ENCODE results near the gene DGCR2.

DNA sequence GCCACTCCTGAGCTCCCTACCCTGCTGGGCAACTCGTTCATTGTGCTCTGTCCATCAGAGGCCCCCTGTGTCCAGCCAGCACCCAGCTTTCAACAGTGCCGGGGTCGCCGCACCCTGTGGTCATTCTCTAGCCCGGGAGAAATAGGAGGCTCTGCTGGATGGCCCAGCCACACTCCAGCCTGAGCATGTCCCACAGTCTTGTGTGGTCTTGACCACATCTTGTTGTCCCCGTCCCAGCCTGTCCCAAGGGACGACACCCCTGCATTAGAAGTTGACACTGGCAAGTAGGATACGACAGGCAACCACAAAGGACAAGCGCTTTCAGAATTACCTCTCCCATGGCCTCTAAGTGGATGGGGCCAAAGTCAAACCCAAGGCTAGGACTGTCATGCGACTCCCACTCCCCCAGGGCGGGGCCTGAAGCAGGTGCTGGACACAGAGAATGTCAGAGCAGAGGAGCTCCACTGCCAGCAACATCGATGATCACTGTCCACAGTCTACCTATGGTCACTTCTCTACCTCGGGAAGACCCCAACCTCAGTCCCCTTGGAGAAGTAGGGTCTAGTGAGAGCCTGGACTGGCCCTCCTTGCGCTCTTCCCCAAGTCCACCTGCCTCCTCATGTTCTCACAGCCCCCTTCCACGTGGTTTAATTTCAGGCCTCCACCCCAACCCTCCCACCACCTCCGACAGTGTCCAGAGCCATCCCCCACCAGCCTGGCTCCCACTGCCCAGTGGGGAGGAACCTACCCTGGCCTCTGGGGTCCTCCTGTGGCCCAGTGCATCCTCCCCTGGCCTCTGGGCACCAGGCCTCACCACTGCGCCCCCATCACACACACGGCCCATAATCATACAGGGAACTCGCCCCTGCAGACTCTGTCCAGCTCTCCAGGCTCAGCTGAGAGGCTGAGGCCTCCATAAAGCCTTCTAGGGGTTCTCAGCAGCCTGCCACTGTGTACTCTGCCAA is 4.4 kb upstream of the DGCR2 start:
- TF ChIP-seq, protein P1, sequence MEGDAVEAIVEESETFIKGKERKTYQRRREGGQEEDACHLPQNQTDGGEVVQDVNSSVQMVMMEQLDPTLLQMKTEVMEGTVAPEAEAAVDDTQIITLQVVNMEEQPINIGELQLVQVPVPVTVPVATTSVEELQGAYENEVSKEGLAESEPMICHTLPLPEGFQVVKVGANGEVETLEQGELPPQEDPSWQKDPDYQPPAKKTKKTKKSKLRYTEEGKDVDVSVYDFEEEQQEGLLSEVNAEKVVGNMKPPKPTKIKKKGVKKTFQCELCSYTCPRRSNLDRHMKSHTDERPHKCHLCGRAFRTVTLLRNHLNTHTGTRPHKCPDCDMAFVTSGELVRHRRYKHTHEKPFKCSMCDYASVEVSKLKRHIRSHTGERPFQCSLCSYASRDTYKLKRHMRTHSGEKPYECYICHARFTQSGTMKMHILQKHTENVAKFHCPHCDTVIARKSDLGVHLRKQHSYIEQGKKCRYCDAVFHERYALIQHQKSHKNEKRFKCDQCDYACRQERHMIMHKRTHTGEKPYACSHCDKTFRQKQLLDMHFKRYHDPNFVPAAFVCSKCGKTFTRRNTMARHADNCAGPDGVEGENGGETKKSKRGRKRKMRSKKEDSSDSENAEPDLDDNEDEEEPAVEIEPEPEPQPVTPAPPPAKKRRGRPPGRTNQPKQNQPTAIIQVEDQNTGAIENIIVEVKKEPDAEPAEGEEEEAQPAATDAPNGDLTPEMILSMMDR (IDR thresholded peaks at IDR 0.05), result no peak
- no peak for TF ChIP-seq POLR2A (IDR thresholded peaks at IDR 0.05)

All from body of pancreas (tissue), 4 donors.